Keratinocyte (primary cell): ENCODE measurements around the gene CLDN5. TPM values are rescaled to one million over a fixed set of nuclear protein-coding genes. Genes with fewer than 3 reads are reported as not detected.

ENCODE experiments used
- DNase-seq: peaks from one replicate; pipeline ENCODE4 v3.0.0-alpha.2; 2011; ENCODE audit warnings: low read depth, missing footprints, low spot score
- FAIRE-seq: peaks from 2 replicates; lab custom pipeline; 2011; peaks lifted over from hg19 to GRCh38; lab: Jason Lieb, UNC
- H2AFZ ChIP-seq: 2 replicates; pipeline ENCODE4 v1.6.0; 2012; ENCODE audit warnings: low read length, control low read depth, inconsistent platforms; ENCODE audit not compliant: control insufficient read depth
- H3K27ac ChIP-seq: 2 replicates; pipeline ENCODE4 v1.5.1; 2011; ENCODE audit warnings: low read length; ENCODE audit not compliant: control insufficient read depth, insufficient read depth
- H3K27me3 ChIP-seq: 3 replicates; pipeline ENCODE4 v1.6.0; 2011; ENCODE audit warnings: low read length; ENCODE audit not compliant: control insufficient read depth, insufficient read depth; ENCODE audit errors: extremely low read depth
- H3K36me3 ChIP-seq, 2 experiments: 2 replicates in 1 of 2; 3 replicates in 1 of 2; pipeline ENCODE4 v1.5.1; 2011; ENCODE audit warnings: low read length in 2 of 2, mild to moderate bottlenecking in 1 of 2; ENCODE audit not compliant: control insufficient read depth in 2 of 2, insufficient read depth in 2 of 2; ENCODE audit errors: extremely low read depth in 1 of 2
- H3K4me1 ChIP-seq: 3 replicates; pipeline ENCODE4 v1.5.1; 2011; ENCODE audit warnings: low read length; ENCODE audit not compliant: control insufficient read depth, insufficient read depth; ENCODE audit errors: extremely low read depth
- H3K4me2 ChIP-seq: 3 replicates; pipeline ENCODE4 v1.6.0; 2011; ENCODE audit warnings: low read depth, low read length; ENCODE audit not compliant: control insufficient read depth, insufficient read depth; ENCODE audit errors: extremely low read depth
- H3K4me3 ChIP-seq, 3 experiments: fragments of 200-600 bp in 1 of 3; sonication (generic) in 1 of 3; 2 replicates in 2 of 3; 3 replicates in 1 of 3; pipeline ENCODE4 v1.5.1; 2011 to 2016; ENCODE audit warnings: low read length in 3 of 3, mild to moderate bottlenecking in 3 of 3, control low read depth in 2 of 3, inconsistent platforms in 1 of 3, low read depth in 1 of 3, mixed read lengths in 1 of 3, mixed run types in 1 of 3, moderate library complexity in 1 of 3; ENCODE audit not compliant: control insufficient read depth in 2 of 3, insufficient read depth in 2 of 3; ENCODE audit errors: extremely low read depth in 1 of 3
- H3K79me2 ChIP-seq: 2 replicates; pipeline ENCODE4 v1.6.0; 2012; ENCODE audit warnings: low read length; ENCODE audit not compliant: control insufficient read depth, insufficient read depth
- H3K9ac ChIP-seq: 3 replicates; pipeline ENCODE4 v1.6.0; 2011; ENCODE audit warnings: low read length; ENCODE audit not compliant: control insufficient read depth, insufficient read depth; ENCODE audit errors: extremely low read depth
- H3K9me1 ChIP-seq: 3 replicates; pipeline ENCODE4 v1.6.0; 2011; ENCODE audit warnings: low read length; ENCODE audit not compliant: control insufficient read depth, insufficient read depth; ENCODE audit errors: extremely low read depth
- H3K9me3 ChIP-seq: 2 replicates; pipeline ENCODE4 v1.5.1; 2012; ENCODE audit warnings: low read depth, low read length; ENCODE audit not compliant: control insufficient read depth
- H4K20me1 ChIP-seq: 3 replicates; pipeline ENCODE4 v1.6.0; 2011; ENCODE audit warnings: low read length; ENCODE audit not compliant: control insufficient read depth, insufficient read depth; ENCODE audit errors: extremely low read depth
- CTCF ChIP-seq, 3 experiments: IDR thresholded peaks in 1 of 3; conservative IDR thresholded peaks in 1 of 3; optimal IDR thresholded peaks in 1 of 3; 2 replicates in 2 of 3; 3 replicates in 1 of 3; pipeline versions ENCODE3 to v1.5.1; 2011; ENCODE audit warnings: low read length in 3 of 3, mild to moderate bottlenecking in 3 of 3, moderate library complexity in 2 of 3, control low read depth in 1 of 3, inconsistent platforms in 1 of 3; ENCODE audit not compliant: insufficient read depth in 2 of 3; ENCODE audit errors: extremely low read depth in 1 of 3
- EZH2 ChIP-seq: IDR thresholded peaks from one replicate; pipeline ENCODE4 v1.6.1; 2012; ENCODE audit warnings: inconsistent platforms, mild to moderate bottlenecking, low read length, moderate library complexity
- dilution Hi-C: fragments of 300-500 bp; cut with MboI; formaldehyde crosslinking; loops from one replicate; pipeline ENCODE4 v1.7.0; 2020; ENCODE audit warnings: low sequenced_read_pairs; ENCODE audit not compliant: extremely low pct_ligation_motif_present
- polyA plus RNA-seq, 5 experiments: library from polyadenylated mRNA; depleted of rRNA in 3 of 5; stranded (reverse) in 3 of 5; stranded (forward) in 1 of 5; unstranded in 1 of 5; fragments of >200 nt; gene quantifications; 1 replicate in 1 of 5; 2 replicates in 3 of 5; 3 replicates in 1 of 5; pipeline versions ENCODE4 v1.2.1 to v1.2.3, GENCODE V29; 2011 to 2012; ENCODE audit warnings: missing spikeins in 2 of 5, low read depth in 1 of 5, low replicate concordance in 1 of 5

Gene CLDN5
- polyA plus RNA-seq, 1 donor (not counting 4 experiments of a cell fraction or from before 2014, with no cell fraction given) = not detected

GRCh38 chr22:19523240-19524169 is 705 bp downstream of the CLDN5 start:
- H3K9me1 ChIP-seq = no peaks in the 10 kb centered on the region
- H3K36me3 ChIP-seq = peaks cover 0 to 2% of the 10 kb centered on the region in 2 experiments
- peak overlapping the region in 2 of 3 experiments; percentile 5 to 38 for H3K4me3 ChIP-seq
- no peaks in the 10 kb centered on the region for H3K79me2 ChIP-seq
- TF ChIP-seq EZH2 (peak; percentile 81), CTCF (optimal IDR thresholded peaks at IDR 0.05 in 1 of 3, IDR thresholded peaks at IDR 0.05 in 1 of 3, conservative IDR thresholded peaks at IDR 0.05 in 1 of 3; ENCODE audit: extremely low read depth in 1 of 3, insufficient read depth in 2 of 3, low read length in 3 of 3) (no peak)
- dilution Hi-C loops = loop anchor here (10.0 kb wide), 1 partner anchor 59 kb away; no protein-coding TSS in a partner anchor
- peak overlapping the region; percentile 58 for H3K4me2 ChIP-seq
- H3K9ac ChIP-seq = no peak overlapping the region
- H2AFZ ChIP-seq = peak overlapping the region; percentile 23
- peaks cover 42% of the 10 kb centered on the region for H3K27me3 ChIP-seq
- H4K20me1 ChIP-seq = peaks cover 4% of the 10 kb centered on the region
- peaks cover 2% of the 10 kb centered on the region for H3K4me1 ChIP-seq
- no peaks in the 10 kb centered on the region for H3K9me3 ChIP-seq
- FAIRE-seq (no peak), DNase-seq (no peak)
- no peak overlapping the region for H3K27ac ChIP-seq

- dilution Hi-C loops = loop anchor here (10.0 kb wide), 1 partner anchor 58 kb away; no protein-coding TSS in a partner anchor
- Histone ChIP-seq H3K9ac (no peak overlapping the region), H3K4me2 (no peak overlapping the region), H3K4me3 (no peak overlapping the region), H3K4me1 (peaks cover 2% of the 10 kb centered on the region), H4K20me1 (peaks cover 4% of the 10 kb centered on the region), H3K36me3 (peaks cover 0 to 2% of the 10 kb centered on the region in 2 experiments), H3K9me1 (no peaks in the 10 kb centered on the region), H3K9me3 (no peaks in the 10 kb centered on the region), H3K27me3 (peaks cover 42% of the 10 kb centered on the region), H3K27ac (no peak overlapping the region), H2AFZ (no peak overlapping the region), H3K79me2 (no peaks in the 10 kb centered on the region)
- TF ChIP-seq EZH2 (no peak), CTCF (optimal IDR thresholded peaks at IDR 0.05 in 1 of 3, IDR thresholded peaks at IDR 0.05 in 1 of 3, conservative IDR thresholded peaks at IDR 0.05 in 1 of 3; ENCODE audit: extremely low read depth in 1 of 3, insufficient read depth in 2 of 3, low read length in 3 of 3) (no peak)
- FAIRE-seq (no peak), DNase-seq (no peak)
Observed at GRCh38 chr22:19522881-19523239, 1.4 kb downstream of the CLDN5 start.
